ENCODE measurements around the gene ADK. TPM values are rescaled to one million over a fixed set of nuclear protein-coding genes. Genes with fewer than 3 reads are reported as not detected.
A peak's percentile ranks its signal among the peaks of the same experiment; 100 is the strongest.
"Not testable (repeated sequence)": the region's sequence is repeated elsewhere in the genome, so short reads cannot be mapped to it uniquely, and the experiment has no call there.

ADK gene
- total RNA-seq, 1 experiment from 2014 or later: 48.6 TPM

DNA sequence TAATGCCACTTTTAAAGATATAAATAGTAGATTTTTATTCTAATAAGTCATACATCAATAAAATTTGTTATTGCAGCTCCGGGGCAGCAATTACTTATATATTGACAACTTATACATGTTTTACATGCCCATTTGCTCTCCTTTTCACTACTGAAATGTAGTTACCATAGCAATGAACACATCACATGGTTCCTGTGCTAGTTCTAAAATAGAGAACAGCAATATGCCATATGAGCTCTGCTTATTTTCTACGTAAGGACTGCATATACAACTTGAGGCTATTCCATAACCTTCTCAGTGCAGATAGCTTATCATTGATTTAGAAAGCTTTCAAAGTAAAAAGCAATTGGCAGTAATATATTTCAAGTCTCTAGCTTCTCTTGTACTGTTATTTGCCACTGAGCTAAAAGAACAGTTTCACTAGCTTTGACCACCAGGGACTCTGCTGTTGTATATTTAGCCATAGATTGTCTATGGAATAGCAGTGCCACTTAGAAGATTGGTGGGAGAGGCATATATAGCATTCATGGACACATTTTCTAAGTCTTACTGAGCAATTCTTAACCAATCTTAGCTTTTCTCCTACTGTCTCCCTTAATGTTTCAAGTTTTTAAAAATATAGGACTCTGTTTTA, 405.2 kb downstream of the ADK start:
- no peaks in the 10 kb centered on the region; the same call in 1 of the 2 replicates for H3K36me3 ChIP-seq
- H3K27ac ChIP-seq: no peak overlapping the region
- no peak for DNase-seq
- no peaks in the 10 kb centered on the region for H3K27me3 ChIP-seq
- H3K9me3 ChIP-seq (replicated peaks): no peaks in the 10 kb centered on the region
- no peaks in the 10 kb centered on the region for H3K4me1 ChIP-seq
- H3K4me3 ChIP-seq: no peak overlapping the region

DNA sequence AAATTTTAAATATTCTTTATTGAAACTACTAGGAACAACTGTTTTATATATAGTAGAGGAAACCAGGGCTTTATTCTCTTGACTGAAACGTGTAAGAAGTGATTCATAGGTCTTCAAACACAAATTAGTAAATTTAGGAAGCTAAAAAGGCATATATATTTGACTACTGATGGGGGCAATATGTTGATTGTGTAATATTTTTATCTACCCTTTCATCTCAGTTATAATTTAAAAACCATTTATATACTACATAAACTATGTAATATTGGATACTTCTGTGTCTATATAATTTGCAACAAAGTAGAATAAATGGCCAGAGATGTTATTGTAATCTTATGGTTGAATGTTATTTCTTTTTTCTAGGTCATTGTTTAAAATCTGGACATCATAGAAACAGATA, 406.1 kb downstream of the ADK start:
- Histone ChIP-seq H3K27me3 (no peaks in the 10 kb centered on the region), H3K27ac (no peak overlapping the region), H3K4me3 (no peak overlapping the region), H3K4me1 (no peaks in the 10 kb centered on the region), H3K9me3 (replicated peaks) (no peaks in the 10 kb centered on the region), H3K36me3 (no peaks in the 10 kb centered on the region)
- no peak for DNase-seq

DNA sequence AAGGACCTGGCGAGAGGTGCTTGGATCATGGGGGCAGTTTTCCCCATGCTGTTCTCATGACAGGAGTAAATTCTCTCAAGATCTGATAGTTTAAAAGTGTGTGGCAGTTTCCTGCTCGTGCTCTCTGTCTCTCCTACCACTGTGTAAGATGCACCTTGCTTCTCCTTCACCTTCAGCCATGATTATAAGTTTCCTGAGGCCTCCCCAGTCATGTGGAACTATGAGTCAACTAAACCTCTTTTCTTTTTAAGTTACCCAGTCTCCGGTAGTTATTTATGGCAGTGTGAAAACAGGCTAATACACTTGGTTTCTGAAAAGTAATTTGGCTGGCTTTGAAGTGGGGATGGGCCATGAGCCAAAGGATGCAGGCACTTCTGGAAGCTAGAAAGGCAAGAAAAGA, 407.4 kb downstream of the ADK start:
- Histone ChIP-seq H3K27me3 (no peaks in the 10 kb centered on the region), H3K27ac (no peak overlapping the region), H3K4me3 (no peak overlapping the region), H3K4me1 (no peaks in the 10 kb centered on the region), H3K9me3 (replicated peaks) (no peaks in the 10 kb centered on the region), H3K36me3 (no peaks in the 10 kb centered on the region)
- DNase-seq: no peak

DNA sequence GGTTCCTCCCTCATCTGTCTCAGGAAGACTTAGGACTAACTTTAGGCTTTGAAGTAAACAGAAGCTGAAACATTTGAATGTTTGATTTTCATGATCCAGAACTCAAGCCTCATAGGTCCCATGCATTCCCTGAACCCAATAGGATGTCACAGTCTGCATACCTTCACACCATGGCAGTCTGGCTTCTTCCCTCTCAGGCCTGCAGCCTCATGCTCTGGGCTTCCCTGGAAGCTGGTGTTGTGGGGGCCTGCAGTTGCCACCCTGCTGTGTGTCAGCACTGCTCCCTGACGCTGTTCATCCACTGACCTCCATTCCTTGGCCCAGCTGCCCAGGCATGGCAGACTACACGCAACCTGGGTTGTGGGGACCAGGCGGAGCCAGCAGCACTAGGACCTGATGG, 407.9 kb downstream of the ADK start:
- no peaks in the 10 kb centered on the region for H3K4me1 ChIP-seq
- H3K4me3 ChIP-seq: no peak overlapping the region
- H3K27me3 ChIP-seq: no peaks in the 10 kb centered on the region
- H3K27ac ChIP-seq: no peak overlapping the region
- DNase-seq: no peak
- H3K36me3 ChIP-seq: no peaks in the 10 kb centered on the region
- no peaks in the 10 kb centered on the region for H3K9me3 ChIP-seq (replicated peaks)

DNA sequence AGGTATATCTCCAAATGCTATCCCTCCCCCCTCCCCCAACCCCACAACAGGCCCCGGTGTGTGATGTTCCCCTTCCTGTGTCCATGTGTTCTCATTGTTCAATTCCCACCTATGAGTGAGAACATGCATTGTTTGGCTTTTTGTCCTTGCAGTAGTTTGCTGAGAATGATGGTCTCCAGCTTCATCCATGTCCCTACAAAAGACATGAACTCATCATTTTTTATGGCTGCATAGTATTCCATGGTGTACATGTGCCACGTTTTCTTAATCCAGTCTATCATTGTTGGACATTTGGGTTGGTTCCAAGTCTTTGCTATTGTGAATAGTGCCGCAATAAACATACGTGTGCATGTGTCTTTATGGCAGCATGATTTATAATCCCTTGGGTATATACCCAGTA, 417.9 kb downstream of the ADK start:
- not testable (repeated sequence) for H3K27me3 ChIP-seq; H3K4me3 ChIP-seq; H3K36me3 ChIP-seq; H3K9me3 ChIP-seq (replicated peaks); H3K27ac ChIP-seq; H3K4me1 ChIP-seq; DNase-seq

DNA sequence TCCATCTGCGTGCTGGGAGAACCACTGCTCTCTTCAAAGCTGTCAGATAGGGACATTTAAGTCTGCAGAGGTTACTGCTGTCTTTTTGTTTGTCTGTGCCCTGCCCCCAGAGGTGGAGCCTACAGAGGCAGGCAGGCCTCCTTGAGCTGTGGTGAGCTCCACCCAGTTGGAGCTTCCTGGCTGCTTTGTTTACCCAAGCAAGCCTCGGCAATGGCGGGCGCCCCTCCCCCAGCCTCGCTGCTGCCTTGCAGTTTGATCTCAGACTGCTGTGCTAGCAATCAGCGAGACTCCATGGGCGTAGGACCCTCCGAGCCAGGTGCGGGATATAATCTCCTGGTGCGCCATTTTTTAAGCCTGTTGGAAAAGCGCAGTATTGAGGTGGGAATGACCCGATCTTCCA, 422.5 kb downstream of the ADK start:
- H3K4me3 ChIP-seq; H3K9me3 ChIP-seq (replicated peaks); H3K36me3 ChIP-seq; H3K27ac ChIP-seq; DNase-seq; H3K27me3 ChIP-seq; H3K4me1 ChIP-seq: not testable (repeated sequence)

DNA sequence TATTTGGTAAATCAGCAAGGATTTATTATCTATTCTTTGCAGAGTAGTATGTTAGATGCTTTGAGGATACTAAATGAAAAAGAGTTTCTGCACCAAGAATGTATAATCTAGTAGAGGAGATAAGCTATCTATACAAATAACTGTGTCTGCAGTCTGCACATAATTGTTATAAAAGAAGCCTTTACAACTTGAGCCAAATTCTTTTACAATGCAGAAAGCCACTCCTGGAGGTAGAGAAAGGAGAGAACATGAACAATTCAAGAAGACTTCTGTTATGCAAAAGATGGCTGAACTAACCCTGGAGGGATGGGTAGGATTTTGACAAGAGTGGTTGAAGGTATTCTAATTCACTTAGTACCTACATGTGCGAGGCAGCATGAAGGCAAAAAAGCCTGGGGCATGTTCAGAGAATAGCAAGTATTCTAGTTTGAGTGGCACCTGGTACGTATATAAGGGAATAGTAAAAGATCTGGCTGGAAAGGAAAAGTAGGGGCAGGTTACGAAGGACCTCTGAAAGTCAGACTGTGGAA, 424.2 kb downstream of the ADK start:
- no peak for DNase-seq
- H3K27me3 ChIP-seq: no peaks in the 10 kb centered on the region
- H3K27ac ChIP-seq: no peak overlapping the region
- no peak overlapping the region for H3K4me3 ChIP-seq
- no peaks in the 10 kb centered on the region for H3K9me3 ChIP-seq (replicated peaks)
- no peaks in the 10 kb centered on the region for H3K4me1 ChIP-seq
- H3K36me3 ChIP-seq: no peaks in the 10 kb centered on the region

DNA sequence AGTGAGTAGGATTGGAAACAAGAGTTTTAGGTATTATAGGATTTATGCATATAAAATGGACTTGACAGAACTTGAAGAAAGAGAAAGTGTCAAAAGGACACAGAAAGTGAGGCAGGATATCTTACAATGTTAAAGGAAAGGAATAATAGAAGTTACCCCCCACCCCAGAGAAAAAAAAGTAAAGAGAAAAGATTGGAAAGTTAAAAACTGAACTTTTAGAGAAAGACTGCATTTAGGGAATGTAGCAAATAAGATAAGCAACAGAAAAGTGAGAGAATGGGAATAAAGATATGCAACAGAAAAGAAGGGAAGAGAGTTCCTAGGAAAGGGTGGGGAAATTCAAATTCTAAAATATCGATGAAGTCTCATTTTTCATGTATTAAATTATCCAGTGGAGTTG, 424.9 kb downstream of the ADK start:
- no peak overlapping the region for H3K4me3 ChIP-seq
- DNase-seq: no peak
- H3K36me3 ChIP-seq: no peaks in the 10 kb centered on the region
- no peaks in the 10 kb centered on the region for H3K4me1 ChIP-seq
- no peaks in the 10 kb centered on the region for H3K27me3 ChIP-seq
- no peak overlapping the region for H3K27ac ChIP-seq
- no peaks in the 10 kb centered on the region for H3K9me3 ChIP-seq (replicated peaks)

DNA sequence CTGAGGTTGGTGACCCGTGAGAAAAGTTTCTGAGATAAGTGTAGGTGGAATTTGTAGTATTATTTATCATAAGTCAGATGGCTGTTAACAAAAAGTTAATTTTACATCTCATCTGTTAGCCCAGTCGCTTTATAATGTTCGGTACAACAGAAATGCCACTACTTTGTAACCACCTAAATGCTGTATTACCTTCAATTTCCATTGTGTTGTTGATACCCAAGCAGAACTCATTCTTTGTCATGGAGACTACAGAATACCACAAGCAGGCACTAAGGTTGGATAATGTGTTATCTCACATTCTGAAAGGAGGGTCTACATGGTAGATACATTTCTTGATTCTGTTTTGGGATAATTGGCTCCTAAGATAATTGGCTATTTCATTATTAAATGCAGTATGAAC, 425.6 kb downstream of the ADK start:
- no peak for DNase-seq
- Histone ChIP-seq H3K4me1 (no peaks in the 10 kb centered on the region), H3K4me3 (no peak overlapping the region), H3K9me3 (replicated peaks) (no peaks in the 10 kb centered on the region), H3K36me3 (no peaks in the 10 kb centered on the region), H3K27me3 (no peaks in the 10 kb centered on the region), H3K27ac (no peak overlapping the region)

DNA sequence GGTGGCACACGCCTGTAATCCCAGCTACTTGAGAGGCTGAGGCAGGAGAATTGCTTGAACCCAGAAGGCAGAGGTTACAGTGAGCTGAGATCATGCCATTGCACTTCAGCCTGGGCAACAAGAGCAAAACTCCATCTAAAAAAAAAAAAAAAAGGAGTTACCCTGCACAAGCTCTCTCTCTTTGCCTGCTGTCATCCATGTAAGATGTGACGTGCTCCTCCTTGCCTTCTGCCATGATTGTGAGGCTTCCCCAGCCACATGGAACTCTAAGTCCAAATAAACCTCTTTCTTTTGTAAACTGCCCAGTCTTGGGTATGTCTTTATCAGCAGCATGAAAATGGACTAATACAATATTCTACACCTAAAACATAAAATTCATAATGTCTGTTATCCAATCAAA, 429.4 kb downstream of the ADK start:
- not testable (repeated sequence) for H3K9me3 ChIP-seq (replicated peaks); H3K4me3 ChIP-seq; DNase-seq; H3K27ac ChIP-seq; H3K4me1 ChIP-seq; H3K36me3 ChIP-seq; H3K27me3 ChIP-seq

DNA sequence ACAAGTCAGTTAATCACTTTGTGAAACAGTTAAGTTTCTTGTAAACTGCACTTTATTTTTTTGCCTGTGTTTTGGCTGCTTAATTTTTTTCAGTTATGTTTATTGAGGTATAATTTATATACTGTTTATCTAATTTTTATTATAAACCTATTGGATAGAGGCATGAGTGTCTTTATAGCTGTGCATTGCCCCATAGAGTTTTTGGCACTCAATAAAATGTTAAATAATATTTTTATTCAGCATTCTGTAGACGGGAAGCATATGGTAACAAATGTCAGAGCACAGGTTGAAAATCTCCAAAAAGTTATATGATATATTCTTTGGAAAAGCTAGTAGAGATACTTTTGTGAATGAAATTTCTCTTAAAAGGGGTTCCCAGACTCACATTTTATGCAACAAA, 431.5 kb downstream of the ADK start:
- Histone ChIP-seq H3K27me3 (no peaks in the 10 kb centered on the region), H3K27ac (no peak overlapping the region), H3K9me3 (replicated peaks) (no peaks in the 10 kb centered on the region), H3K36me3 (no peaks in the 10 kb centered on the region), H3K4me1 (peaks cover 11% of the 10 kb centered on the region), H3K4me3 (no peak overlapping the region)
- no peak for DNase-seq

DNA sequence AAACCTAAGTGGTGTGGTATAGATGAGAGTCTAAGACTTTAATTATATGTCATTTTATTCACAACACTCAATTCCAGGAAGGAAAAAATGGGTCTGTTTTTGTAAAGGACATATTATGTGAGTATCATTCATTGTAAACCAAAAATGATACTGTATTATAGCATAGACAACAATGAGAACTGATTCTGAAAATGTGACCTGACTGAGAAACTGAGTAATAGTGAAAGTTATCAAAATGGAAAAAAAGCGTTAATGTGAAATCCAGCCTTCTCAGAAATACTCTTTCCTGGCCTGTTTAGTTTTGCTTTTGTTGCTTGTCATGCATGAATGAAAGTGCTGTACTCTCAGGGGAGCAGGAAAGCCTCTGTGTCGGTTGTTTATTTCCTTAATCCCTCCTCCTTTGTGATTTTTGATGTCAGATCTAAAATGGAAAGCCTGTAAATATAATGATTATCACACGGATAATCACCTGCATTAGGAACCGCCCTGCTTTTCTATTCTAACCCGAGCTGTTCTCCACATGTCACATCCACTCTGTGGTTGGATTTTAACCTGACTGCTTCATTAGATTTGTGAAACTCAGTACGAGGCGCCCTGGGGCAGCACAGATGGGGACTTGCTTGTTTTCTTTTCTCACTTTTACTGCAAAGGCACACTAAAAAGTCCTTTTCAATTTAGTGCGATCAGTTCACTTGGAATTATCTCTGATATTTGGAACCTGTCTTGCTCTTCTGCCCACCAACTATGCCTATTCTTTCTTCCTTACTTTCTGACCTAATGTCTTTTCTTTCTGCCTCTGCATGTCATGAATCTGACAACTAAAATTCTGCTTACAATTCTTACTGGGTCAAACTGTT, 434.4 kb downstream of the ADK start:
- Histone ChIP-seq H3K27me3 (no peaks in the 10 kb centered on the region), H3K4me3 (peak overlapping the region; percentile 24; the same call in 1 of the 2 replicates), H3K9me3 (replicated peaks) (no peaks in the 10 kb centered on the region), H3K4me1 (peaks cover 11% of the 10 kb centered on the region), H3K27ac (no peak overlapping the region), H3K36me3 (no peaks in the 10 kb centered on the region)
- DNase-seq: peak; percentile 17 to 43

DNA sequence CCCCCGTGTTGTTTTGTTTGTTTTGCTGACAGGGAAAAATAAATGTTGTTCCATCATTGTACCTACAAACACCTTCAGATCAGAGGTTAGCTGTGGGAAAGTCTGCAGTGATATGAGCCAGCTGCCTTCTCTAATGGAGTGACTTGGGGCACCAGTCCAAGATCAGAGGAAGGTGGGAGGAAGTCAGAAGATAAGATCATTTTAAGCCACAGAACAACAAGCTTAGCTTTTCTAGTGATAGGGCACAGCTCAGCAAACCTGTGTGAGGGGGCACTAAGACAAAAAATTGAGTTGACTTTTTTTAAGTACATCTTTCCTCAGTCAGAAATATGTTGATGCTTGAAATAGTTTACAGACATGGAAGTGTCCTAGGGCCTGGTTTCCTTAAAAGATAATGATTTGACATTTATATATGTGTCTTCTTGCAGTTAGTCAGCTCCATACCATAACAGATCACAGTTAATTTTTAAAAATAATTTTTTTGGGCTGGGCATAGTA, 435.1 kb downstream of the ADK start:
- no peak overlapping the region for H3K4me3 ChIP-seq
- no peaks in the 10 kb centered on the region for H3K27me3 ChIP-seq
- no peak overlapping the region for H3K27ac ChIP-seq
- peaks cover 11% of the 10 kb centered on the region for H3K4me1 ChIP-seq
- peak in 1 of 2 experiments; percentile 20 for DNase-seq
- no peaks in the 10 kb centered on the region for H3K9me3 ChIP-seq (replicated peaks)
- H3K36me3 ChIP-seq: no peaks in the 10 kb centered on the region

DNA sequence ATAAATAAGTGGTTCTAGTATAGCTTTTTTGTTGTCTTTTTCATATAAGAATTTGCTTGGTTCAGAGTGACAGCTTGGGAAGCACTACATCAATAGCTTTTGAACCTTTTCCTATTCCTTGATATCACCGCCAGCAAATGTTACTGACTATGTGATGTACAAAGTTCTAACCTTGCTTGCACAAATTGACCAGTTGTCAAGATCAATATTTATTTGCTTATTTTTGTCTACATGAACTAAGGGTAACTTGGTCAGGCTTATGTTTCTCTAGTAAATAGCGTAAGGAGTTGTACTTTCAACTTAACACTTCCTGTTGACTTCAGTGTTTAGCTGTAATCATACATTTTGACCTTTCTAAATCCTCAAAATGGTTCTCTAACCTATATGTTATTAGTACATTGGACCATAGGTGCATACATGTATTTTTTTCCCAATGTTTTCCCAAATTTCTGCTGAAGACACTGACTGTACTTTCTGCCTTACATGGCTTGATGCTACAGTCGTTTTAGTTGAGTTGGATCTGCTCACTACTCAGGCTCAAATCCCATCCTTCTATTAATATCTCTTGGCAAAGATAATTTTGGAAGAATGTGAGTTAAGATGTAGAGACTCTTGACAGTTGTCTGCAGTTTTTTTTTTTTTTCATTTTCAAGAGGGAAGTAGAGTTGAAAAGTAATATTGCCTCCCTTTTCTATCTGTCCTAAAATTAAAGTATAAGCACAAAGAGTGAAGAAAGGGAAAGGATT, 436.3 kb downstream of the ADK start:
- H3K36me3 ChIP-seq: no peaks in the 10 kb centered on the region
- no peaks in the 10 kb centered on the region for H3K27me3 ChIP-seq
- no peak overlapping the region for H3K4me3 ChIP-seq
- H3K9me3 ChIP-seq (replicated peaks): no peaks in the 10 kb centered on the region
- H3K27ac ChIP-seq: no peak overlapping the region
- H3K4me1 ChIP-seq: peaks cover 11% of the 10 kb centered on the region
- DNase-seq: no peak

DNA sequence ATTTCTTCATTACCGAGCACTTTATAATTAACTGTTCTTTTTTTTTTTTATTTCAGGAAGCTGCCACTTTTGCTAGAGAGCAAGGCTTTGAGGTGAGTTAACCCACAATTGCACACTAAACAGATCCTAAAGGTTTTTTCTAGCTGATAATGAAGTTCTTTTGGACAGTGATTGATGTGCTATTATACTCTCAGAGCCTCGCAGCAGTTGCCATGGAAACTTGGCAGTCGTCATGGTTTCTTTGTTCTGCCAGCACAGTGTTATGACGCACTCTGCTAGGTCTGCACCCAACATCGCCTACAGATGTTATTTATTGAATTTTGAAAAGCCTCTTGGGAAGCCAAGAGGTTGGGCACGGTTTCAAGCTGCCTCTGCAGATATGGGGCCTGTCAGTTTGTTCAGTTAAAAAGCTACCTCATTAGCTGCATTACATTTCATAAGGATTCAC, 438.2 kb downstream of the ADK start:
- Histone ChIP-seq H3K9me3 (replicated peaks) (no peaks in the 10 kb centered on the region), H3K27ac (no peak overlapping the region), H3K27me3 (no peaks in the 10 kb centered on the region), H3K4me1 (peaks cover 11% of the 10 kb centered on the region), H3K4me3 (no peak overlapping the region), H3K36me3 (no peaks in the 10 kb centered on the region)
- DNase-seq: peak; percentile 45 to 56
